Caki2 (cell line): ENCODE measurements around the gene CALHM1. TPM values are rescaled to one million over a fixed set of nuclear protein-coding genes. Genes with fewer than 3 reads are reported as not detected.
"Not testable (repeated sequence)": the region's sequence is repeated elsewhere in the genome, so short reads cannot be mapped to it uniquely, and the experiment has no call there.

Experiments used
- DNase-seq: peaks from one replicate; pipeline ENCODE4 v3.0.0-alpha.2; 2015; ENCODE audit warnings: low read depth
- in situ Hi-C: cut with HindIII; loops from 2 replicates; pipeline ENCODE4 v1.10.0; 2016; ENCODE audit warnings: low sequenced_read_pairs, low pct_unique_long_range_greater_than_20kb, mixed read lengths
- total RNA-seq: library from RNA; depleted of rRNA; stranded (reverse); fragments of >200 nt; shearing (Covaris generic); gene quantifications from 2 replicates; pipeline ENCODE4 v1.2.3, GENCODE V29; 2014; ENCODE audit warnings: low replicate concordance

The CALHM1 gene
- total RNA-seq, 1 experiment from 2014 or later: not detected

DNA sequence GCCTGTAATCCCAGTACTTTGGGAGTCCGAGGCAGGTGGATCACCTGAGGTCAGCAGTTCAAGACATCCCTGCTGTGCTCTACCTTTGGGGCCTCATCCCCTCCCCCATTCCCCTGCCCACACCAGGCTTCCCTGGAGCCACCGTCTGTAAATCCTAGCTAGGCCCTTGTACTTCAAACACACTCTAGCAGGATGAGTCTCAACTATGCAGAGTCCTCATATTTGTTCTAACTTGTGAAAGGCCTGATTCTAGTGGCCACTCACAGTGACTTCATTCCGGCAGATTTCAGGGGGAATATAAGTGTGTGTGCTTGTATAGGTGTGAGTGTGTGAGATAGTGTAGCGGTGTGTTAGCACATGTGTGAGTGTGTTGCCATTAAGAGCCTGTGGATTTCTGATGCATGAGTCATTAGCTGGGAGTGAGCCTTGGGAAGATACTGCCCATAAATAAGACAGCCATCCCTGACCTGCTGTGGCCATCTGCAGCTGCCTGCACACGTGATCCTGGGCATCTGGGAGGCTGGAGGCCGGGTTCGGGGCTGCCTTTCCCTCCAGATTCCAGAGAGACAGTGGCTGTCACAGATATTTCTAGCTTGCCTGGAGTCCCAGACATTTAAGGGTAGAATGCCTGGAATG, 33.1 kb upstream of the CALHM1 start:
- peak; percentile 79 for DNase-seq
- in situ Hi-C loops: no loop called here

DNA sequence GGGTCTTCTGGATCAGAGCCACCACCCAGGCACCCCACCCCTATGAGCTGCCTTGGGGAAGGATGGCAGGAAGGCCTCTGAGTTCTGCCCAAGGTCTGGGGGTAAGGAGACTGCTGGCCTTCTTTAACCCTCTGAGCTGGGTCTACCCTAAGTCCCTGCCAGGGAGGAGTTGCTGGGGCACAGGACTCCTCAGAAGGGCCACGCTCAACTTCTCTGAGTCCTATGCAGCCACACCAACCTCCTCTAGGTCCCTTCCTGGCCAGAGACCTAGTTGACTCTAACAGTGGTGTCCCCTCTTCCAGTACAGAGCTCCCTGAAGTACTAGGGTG, 32.2 kb upstream of the CALHM1 start:
- in situ Hi-C loops: no loop called here
- no peak for DNase-seq

DNA sequence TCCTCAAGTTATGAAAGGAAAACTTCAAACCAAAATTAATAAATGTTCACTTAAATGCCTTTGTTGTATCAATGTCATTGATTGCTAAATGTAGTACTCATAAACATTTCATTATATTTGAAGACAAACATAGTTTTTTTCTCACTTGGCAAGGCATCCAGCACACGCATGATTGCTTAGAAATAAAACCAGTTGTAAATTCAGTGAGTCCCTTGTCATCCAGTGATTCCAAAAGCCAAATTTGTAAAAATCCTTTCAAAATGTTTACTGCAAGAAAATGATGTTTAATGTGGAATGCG, 28.7 kb upstream of the CALHM1 start:
- DNase-seq: no peak
- in situ Hi-C loops: no loop called here

DNA sequence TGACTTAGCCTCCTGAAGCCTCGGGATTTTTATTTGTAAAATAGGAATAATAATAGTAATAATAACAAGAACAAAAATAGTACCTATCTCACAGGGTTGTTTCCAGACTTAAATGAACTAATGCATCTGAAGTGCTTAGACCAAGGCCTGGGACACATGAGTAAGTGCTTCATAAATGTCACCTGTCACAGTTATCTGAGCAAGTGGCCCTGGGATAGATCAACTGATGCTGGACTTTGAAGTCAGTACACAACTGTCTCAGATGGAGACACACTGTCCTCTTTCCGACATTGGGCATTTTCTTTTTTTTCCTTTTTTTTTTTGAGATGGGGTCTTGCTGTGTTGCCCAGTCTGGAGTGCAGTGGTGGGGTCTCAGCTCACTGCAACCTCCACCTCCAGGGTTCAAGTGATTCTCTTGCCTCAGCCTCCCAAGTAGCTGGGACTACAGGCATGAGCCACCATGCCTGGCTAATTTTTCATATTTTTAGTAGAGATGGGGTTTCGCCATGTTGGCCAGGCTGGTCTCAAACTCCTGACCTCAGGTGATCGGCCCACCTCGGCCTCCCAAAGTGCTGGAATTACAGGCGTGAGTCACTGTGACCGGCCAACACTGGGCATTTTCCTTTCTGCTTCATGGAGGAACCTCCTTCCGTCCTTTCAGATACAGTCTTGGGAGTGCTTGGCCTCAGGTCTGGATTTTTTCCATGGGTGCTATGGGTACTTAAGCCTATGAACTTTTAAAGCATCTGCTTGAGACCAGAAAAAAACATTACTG, 28.1 kb upstream of the CALHM1 start:
- in situ Hi-C loops, DNase-seq: not testable (repeated sequence)

DNA sequence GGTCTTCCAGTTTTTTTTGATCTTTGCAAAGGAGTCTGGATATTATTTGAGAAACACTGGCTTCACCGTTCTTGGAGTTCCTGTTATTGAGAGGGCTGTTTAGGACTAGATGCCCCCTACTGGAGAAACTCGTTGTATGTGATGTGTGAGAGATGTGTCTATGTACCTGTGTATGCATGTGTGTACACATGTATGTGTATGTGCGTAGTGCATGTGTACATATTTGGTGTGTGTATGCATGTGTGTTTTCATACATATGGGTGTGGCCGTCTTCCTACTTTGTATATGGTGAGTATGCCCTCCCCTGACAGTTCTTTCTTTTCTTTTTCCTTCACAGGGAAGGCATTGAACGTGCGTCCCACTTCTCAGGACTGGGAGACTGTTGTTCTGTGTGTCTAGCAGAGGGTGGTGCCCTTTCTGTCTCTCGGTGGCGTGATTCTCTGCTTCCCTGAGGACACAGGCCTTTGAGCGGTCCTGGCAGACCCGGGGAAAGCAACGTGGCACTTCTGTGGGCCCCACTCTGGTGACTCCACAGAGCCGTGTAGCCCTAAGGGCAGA, 23.4 kb upstream of the CALHM1 start:
- DNase-seq: peak; percentile 23

DNA sequence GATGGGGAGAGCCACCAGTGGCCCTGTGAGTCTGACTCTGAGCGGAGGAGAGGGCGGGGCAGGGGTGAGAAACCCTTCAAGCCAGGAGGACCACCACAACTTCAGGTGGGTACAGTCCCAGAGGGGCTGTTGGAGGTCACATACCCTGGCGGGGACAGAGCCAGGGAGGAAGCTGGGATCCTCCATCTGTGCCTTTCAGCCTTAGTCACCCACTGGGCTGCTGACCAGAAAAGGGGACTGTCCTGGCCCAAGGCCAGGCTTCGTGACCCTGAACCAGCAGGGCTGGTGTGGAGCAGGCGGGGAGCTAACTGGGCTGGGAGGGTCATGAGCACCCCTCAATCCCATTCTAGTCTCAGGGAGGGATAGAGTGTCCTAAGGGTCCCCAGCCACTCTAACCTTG, 21.8 kb upstream of the CALHM1 start:
- no peak for DNase-seq
- in situ Hi-C loops: no loop called here

More for the DNA sequence above, 23.4 kb upstream of the CALHM1 start:
- in situ Hi-C loops: no loop called here

DNA sequence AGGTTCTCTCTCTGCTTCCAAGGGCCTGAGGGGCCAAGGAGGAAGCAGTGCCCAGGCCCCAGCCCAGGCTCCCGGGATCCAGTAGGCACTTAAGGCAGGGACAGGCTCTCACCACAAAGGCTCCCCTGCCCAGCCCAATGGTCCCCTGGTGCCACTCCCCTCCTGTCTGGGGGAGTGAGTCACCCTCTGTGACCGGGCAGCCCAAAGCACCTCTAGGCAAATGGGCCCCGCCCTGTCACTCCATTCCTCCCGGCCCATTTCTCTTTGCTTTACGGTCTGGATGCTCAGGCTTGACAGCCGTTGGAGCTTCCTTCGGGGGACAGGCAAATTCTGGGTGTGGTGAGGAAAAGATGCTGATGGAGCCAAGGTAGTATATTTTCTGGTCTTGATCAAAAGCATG, 20.4 kb upstream of the CALHM1 start, which contains the start of gene CALHM3:
Gene CALHM3, minus strand, starts transcription at position 106 of the 400 bp plus-strand sequence. CDS start 208 bp downstream, outside the sequence.
- in situ Hi-C loops: no loop called here
- peak; percentile 30 for DNase-seq

DNA sequence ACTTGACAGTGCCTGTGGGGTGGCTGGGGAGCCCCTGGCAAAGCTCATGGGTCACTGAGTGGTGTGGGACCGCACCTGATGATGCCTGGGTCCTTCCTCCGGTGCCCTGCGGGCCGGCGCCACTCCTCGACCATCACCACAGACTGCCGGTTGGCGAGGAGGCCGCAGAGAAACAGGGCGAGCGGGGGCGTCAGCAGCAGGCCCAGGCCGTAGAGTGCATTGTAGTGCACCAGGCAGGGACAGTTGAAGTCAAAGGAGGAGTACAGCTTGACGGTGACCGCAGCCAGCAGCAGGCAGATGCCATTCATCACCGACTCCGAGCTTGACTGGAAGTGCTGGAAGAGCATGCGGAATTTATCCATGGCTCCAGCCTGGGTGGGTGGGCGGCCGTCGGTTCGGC, 20.0 kb upstream of the CALHM1 start:
- in situ Hi-C loops: no loop called here

DNA sequence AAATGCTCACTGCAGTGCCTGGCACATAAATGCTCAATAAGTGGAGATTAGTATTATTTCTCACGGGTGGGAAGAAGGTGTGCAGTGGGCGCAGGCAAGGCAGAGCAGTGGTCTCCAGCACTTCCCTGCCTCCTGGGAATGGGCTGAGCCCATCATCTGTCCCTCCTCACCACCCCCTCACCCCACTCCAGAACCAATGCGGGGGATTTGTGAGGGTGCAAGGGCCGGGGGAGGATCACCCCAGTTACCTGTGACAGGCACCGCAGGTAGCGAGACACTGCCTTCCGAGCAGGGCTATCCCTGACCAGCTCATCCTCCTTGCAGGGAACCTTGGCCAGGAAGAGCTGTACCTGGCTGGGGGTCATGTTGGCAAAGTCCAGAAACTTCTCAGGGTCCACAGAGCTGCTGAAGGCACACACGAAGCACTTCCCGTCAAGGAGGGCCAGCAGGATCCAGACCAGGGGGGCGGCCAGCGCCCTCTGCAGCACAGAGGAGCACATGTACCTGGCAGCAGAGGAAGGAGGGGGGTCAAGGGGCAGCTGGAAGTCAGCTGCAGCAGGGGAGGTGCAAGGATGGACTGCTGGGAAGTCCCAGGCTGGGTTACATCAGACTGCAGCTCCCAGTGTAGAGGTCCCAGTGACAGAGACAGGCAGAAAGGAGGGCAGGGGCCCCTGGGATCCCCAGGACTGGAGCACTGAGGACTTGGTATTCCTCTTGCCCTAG, 17.5 kb upstream of the CALHM1 start:
- DNase-seq: no peak
- in situ Hi-C loops: no loop called here

More for the DNA sequence above, 20.0 kb upstream of the CALHM1 start:
- no peak for DNase-seq

DNA sequence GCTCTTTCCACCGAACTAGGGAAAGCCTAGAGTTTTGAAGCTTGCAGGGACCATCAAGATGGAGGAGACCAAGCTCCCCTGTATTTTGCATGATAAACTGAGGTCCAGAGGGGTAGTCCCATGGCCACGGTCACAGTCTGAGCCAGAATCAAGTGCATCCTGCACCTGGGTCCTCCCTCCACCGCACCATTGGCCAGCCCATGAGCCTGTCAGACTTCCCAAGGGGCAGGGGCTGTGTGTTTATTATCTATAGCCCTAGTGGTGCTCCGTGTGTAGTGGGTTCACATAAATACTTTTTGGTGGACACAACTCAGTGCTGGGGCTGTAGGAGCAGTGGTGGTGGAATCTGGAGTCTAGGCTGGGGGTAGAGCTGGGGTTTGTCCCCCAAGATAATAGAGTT, 16.7 kb upstream of the CALHM1 start:
- DNase-seq: no peak
- in situ Hi-C loops: no loop called here

DNA sequence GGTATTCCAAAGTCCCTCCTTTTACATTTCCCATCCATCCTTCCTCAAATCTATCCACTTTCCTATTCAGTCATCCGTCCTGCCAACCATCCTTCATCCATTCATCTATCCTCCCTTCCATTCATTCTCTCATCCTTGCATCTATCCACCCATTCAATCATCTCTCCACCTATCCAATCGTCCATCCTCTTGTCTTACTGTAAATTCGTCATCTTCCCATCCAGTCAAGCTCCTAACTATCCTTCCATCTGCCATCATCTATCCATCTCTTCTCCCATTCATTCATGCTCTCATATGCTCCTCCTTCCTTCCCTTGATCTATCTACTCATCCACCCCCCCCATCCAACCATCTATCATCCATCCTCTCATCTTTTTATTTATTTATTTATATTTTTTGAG, 15.4 kb upstream of the CALHM1 start:
- in situ Hi-C loops: no loop called here
- no peak for DNase-seq

DNA sequence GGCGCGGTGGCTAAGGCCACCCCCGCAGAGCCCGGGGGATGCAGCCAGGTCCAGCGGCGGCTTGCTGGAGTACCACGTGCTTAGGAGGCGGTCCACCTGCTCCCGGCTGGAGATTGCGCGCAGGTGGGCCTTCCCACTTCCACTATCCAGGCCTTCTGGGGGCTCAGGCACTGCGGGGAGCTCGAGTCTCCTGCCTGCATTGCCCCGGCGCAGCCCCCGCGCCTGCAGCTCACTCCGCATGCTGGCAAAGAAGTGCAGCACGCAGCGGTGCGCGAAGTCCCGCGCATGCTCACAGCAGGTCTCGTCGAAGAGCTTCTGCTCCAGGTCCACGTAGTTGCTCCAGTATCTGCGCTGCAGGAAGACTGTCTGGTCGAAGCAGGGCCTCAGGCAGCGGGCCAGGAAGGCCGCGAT, 14.6 kb upstream of the CALHM1 start:
- in situ Hi-C loops: no loop called here
- DNase-seq: no peak

DNA sequence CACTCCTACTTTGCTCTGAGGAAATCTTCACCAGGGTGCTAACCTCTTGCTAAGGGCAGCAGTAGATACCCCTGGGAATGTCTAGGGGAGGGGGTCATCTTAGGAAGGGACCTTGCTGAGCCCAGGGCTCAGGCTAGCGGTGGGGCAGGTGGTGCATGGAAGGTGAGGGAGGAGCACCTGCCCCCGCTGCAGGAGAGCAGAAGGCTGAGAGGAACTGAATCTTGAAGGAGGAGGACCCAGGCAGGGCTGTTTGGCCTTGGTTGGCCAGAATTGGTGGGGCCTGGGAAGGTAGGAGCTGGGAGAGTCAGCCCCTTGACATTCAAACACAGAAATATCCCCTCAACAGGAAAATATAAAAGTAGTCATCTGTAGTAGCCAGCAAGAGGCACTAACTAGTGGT, 13.3 kb upstream of the CALHM1 start:
- in situ Hi-C loops: no loop called here

DNA sequence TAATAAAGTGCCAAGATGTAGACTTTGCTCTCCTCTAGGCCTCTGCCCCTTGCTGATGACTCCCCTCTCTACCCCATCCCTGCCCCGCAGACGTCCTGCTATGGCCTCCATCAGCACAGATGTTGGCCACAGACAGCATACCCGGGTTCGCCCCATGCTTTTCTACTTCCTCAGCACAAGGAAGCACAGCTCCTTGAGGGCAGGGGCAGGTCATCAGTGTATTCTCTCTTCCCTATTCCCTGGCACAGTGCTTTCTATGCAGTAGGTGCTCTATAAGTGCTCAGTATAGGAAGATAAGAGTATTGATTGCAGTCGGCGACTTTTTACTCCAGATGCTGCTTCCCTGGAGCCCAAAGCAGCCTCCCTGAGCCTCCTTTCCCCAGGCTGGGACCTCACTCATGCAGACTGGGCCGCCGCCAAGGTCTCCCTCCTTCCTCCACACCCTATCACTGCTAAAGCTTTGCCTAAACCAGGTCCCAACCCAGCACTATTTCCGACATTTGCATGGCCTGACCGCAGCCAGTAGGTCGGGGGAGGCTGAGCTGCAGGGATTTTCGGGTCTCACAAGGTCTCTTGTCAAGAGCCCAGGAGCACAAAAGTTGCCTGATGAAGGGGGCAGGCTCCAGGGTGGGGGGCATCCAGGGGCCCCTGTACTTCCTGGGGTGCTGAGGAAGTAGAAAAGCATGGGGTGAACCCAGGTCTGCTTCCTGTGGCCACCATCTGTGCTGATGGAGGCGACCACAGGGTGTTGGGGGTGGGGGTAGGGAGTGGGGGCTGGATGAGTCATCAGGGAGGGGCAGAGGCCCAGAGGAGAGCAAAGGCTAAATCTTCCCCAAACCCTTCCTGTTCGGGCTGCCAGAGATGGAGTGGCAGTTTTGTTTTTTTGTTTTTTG, 12.3 kb upstream of the CALHM1 start:
- DNase-seq: no peak
- in situ Hi-C loops: no loop called here

More for the DNA sequence above, 13.3 kb upstream of the CALHM1 start:
- DNase-seq: no peak

DNA sequence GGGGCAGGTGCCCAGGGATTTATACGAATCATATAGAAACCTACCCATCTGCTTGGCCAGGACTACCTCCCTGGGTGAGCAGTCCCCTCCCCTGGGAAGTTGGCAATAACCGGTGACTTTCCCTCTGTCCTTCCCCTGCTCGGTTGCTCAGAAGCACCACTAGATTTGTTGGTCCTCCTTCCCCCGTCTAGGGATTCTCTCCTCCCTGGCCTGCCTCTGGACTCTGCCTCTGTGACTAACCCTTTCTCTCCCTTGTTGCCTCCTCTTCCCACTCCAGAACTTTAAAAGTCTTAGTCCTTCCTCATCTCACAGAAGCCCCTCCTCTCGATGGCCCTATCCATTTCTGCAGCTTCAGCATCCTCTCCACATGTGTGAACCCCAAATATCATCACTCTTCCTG, 10.5 kb upstream of the CALHM1 start:
- no peak for DNase-seq
- in situ Hi-C loops: no loop called here

DNA sequence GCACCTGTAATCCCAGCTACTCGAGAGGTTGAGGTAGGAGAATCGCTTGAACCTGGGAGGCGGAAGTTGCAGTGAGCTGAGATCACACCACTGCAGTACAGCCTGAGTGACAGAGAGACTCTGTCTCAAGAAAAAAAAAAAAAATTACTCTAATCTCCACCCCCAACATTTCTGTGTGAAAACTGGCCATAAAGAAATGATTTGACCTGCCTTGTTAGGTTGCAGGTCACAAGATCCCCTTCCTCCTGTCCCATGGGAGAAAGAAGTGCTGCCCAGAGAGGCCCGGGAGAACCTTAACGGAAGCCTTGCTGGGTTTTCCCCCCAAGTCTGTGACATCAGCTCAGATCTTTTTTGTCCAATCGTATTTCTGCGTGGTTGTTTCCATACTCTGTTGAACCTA, 8.7 kb upstream of the CALHM1 start:
- no peak for DNase-seq
- in situ Hi-C loops: no loop called here

DNA sequence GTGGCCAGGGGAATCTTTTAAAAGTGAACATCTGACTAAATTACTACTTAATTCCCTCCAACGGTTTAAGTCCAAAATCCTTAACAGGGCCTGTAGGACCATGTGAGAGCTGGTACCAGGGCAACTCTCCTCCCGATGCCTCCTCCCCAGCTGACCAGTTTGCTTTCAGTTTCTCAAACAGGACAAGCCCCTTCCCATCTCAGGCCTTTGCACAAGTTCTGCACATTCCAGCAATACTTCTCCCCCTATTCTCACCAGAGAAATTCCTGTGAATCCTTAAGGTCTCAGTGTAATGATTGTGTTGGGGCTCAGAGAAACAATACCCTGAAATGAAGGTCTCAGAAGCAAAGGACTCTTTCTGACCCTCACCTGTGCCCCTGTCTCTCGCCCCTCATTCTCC, 8.0 kb upstream of the CALHM1 start:
- in situ Hi-C loops: no loop called here
- no peak for DNase-seq

DNA sequence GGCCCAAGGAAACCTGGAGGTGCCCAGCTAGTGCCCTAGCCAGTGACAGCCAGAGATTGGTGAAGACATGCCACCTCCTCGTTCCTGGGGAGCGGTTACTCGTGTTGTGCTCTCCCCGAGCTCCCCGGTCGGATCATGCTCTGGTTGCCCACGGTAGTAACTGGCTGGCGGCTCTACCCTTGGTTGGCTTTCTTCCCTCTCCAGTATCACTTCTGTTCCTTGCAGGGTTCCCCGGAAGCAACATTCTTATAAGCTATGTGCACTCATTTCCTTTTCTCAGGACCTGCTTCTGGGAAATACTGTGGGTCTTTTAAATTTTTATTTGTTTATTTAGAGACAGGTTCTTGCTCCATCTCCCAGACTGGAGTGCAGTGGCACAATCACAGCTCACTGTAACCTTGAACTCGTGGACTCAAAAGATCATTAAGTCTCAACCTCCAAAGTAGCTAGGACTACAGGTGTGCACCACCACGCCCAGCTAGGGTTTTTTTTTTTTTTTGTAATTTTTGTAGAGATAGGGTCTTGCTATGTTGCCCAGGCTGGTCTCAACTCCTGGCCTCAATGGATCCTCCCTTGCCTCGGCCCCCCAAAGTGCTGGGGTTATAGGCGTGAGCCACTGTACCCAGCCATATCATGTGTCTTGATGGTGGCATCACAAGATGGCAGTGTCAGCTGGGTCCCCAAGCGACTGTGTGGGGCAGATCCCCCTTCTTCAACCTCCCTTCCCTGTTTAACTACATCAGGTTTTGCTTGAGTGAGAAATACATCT, 6.9 kb upstream of the CALHM1 start:
- no peak for DNase-seq
- in situ Hi-C loops: no loop called here
